ENCODE measurements around the gene GAB1. TPM values are rescaled to one million over a fixed set of nuclear protein-coding genes. Genes with fewer than 3 reads are reported as not detected.

Gene GAB1
- total and polyA plus RNA-seq, 2 of the 13 experiments (the other 11 are each of a cell fraction or from before 2014, with no cell fraction given): 8.7 to 14.7 TPM

GRCh38 chr4:143400082-143400481 is 63.4 kb downstream of the GAB1 start:
- Histone ChIP-seq H3K4me2 (ENCODE audit: low read depth, low read length) (no peak overlapping the region), H2AFZ (ENCODE audit: low read length) (no peak overlapping the region), H4K20me1 (ENCODE audit: insufficient read depth, low read length) (no peaks in the 10 kb centered on the region), H3K27me3 (ENCODE audit: control insufficient read depth in 1 of 2, insufficient read depth in 2 of 2, low read length in 2 of 2) (no peaks in the 10 kb centered on the region), H3K27ac (ENCODE audit: extremely low read length, insufficient read depth, low read length) (no peak overlapping the region), H3K9ac (ENCODE audit: insufficient read depth, low read depth, low read length) (no peak overlapping the region), H3K36me3 (replicated peaks in 1 of 2; ENCODE audit: control insufficient read depth in 1 of 2, insufficient read depth in 2 of 2, low read length in 2 of 2) (no peaks in the 10 kb centered on the region), H3K79me2 (ENCODE audit: insufficient read depth, low read length) (no peaks in the 10 kb centered on the region), H3K4me3 (replicated peaks in 1 of 3; ENCODE audit: insufficient read depth in 1 of 3, low read depth in 2 of 3, low read length in 3 of 3) (no peak overlapping the region), H3K9me3 (ENCODE audit: low read length) (no peaks in the 10 kb centered on the region), H3K4me1 (ENCODE audit: insufficient read depth, low read length) (peaks cover 6% of the 10 kb centered on the region)
- intact Hi-C loops (cut with micrococcal nuclease; ENCODE audit: unreplicated experiment) (no loop called here), in situ Hi-C loops (cut with HindIII; ENCODE audit: extremely low pct_ligation_motif_present, low pct_unique_long_range_greater_than_20kb) (no loop called here)
- no peak for FAIRE-seq
- ATAC-seq: no peak
- CTCF ChIA-PET (ENCODE audit: low intra/inter-chr PET ratio, low total read pairs): interaction anchor here (0.6 to 1.3 kb wide), 2 partner anchors 197 to 198 kb away, joined by 3 to 4 read pairs; no protein-coding TSS in a partner anchor
- no peak for DNase-seq (ENCODE audit: low spot score)
- BruUV-seq (replicated peaks): no TSS peak
- 100% methylated on average over 2 of the region's 2 CpGs for WGBS (ENCODE audit: low lambda C conversion rate)
- POLR2A ChIA-PET: no interaction called here
- TF ChIP-seq SNAPC2 (CRISPR knock-in tag; IDR thresholded peaks at IDR 0.05) (no peak), MAZ (IDR thresholded peaks at IDR 0.05; ENCODE audit: borderline replicate concordance, low read depth, low read length) (no peak), MAZ (CRISPR knock-in tag; IDR thresholded peaks at IDR 0.05; ENCODE audit: low read depth) (no peak), FOXO1 (CRISPR knock-in tag; IDR thresholded peaks at IDR 0.05) (no peak), ZBTB44 (CRISPR knock-in tag; IDR thresholded peaks at IDR 0.05) (no peak), ZNF30 (CRISPR knock-in tag; IDR thresholded peaks at IDR 0.05) (no peak), ZNF350 (CRISPR knock-in tag; IDR thresholded peaks at IDR 0.05; ENCODE audit: borderline replicate concordance, low read depth) (no peak), TCF12 (IDR thresholded peaks at IDR 0.05) (no peak), TCF12 (CRISPR knock-in tag; IDR thresholded peaks at IDR 0.05) (no peak), CBX2 (IDR thresholded peaks at IDR 0.05; ENCODE audit: low read depth, low read length) (no peak), CBX2 (CRISPR knock-in tag; IDR thresholded peaks at IDR 0.05; ENCODE audit: low read depth) (no peak), HMGXB4 (CRISPR knock-in tag; IDR thresholded peaks at IDR 0.05; ENCODE audit: borderline replicate concordance in 1 of 2, low read depth in 1 of 2) (no peak), ZBTB20 (CRISPR knock-in tag; IDR thresholded peaks at IDR 0.05; ENCODE audit: borderline replicate concordance, low read depth) (no peak), ZNF276 (CRISPR knock-in tag; IDR thresholded peaks at IDR 0.05; ENCODE audit: low read depth) (no peak), TBP (CRISPR knock-in tag; IDR thresholded peaks at IDR 0.05) (no peak), CBX1 (IDR thresholded peaks at IDR 0.05; ENCODE audit: low read depth) (no peak), PCBP2 (optimal IDR thresholded peaks at IDR 0.05; ENCODE audit: low read depth, low read length, poor library complexity, severe bottlenecking) (no peak), ZNF775 (CRISPR knock-in tag; IDR thresholded peaks at IDR 0.05; ENCODE audit: borderline replicate concordance) (no peak)
